AG04450 (cell line): Measurements from ENCODE around the gene RAB11FIP3. TPM values are rescaled to one million over a fixed set of nuclear protein-coding genes. Genes with fewer than 3 reads are reported as not detected.
"Not testable (repeated sequence)": the region's sequence is repeated elsewhere in the genome, so short reads cannot be mapped to it uniquely, and the experiment has no call there.

Experiments
- CTCF ChIA-PET: fragments of 300-600, 350-600 bp; formaldehyde crosslinking; extraction: SDS; loops from one replicate; lab custom pipeline; 2022; ENCODE audit warnings: antibody characterized with exemption, inconsistent platforms; lab: Charles Lee
- POLR2A ChIA-PET: fragments of 350-600 bp; formaldehyde crosslinking; extraction: SDS; loops from one replicate; lab custom pipeline; 2021; ENCODE audit warnings: antibody characterized with exemption, inconsistent platforms; lab: Yijun Ruan, JAX
- DNase-seq: peaks from one replicate; pipeline ENCODE4 v3.0.0-alpha.2; 2011; ENCODE audit warnings: low read depth, low spot score
- H3K27ac ChIP-seq: one replicate; pipeline ENCODE4 v1.5.1; 2012; ENCODE audit warnings: low read depth, low read length, control low read depth
- H3K27me3 ChIP-seq: one replicate; pipeline ENCODE4 v1.6.0; 2012; ENCODE audit warnings: low read length; ENCODE audit not compliant: control insufficient read depth, insufficient read depth
- H3K4me3 ChIP-seq: 2 replicates; pipeline ENCODE4 v1.5.1; 2011; ENCODE audit warnings: mild to moderate bottlenecking, low read depth, low read length, control low read depth
- H3K9me3 ChIP-seq: 2 replicates; pipeline ENCODE4 v1.5.1; 2012; ENCODE audit warnings: low read length; ENCODE audit not compliant: control insufficient read depth, insufficient read depth
- polyA plus RNA-seq: library from polyadenylated mRNA; depleted of rRNA; stranded (reverse); fragments of >200 nt; gene quantifications from 2 replicates; pipeline ENCODE4 v1.2.3, GENCODE V29; 2011
- TF ChIP-seq, protein P1 (sequence below): IDR thresholded peaks from 2 replicates; pipeline ENCODE4 v1.5.1; 2011; ENCODE audit warnings: low read depth, low read length, control low read depth, inconsistent platforms

Gene RAB11FIP3
- polyA plus RNA-seq, 1 experiment, result 6.9 TPM

GRCh38 chr16:473046-474043 lies 47.9 kb downstream of the RAB11FIP3 start:
- no peaks in the 10 kb centered on the region for H3K9me3 ChIP-seq
- H3K27ac ChIP-seq, result no peak overlapping the region
- no peak overlapping the region for H3K4me3 ChIP-seq
- ChIA-PET CTCF (no interaction called here), POLR2A (interaction anchor here (0.7 kb wide), 1 partner anchor 76 kb away, joined by 3 read pairs; no protein-coding TSS in a partner anchor)
- DNase-seq, result no peak
- TF ChIP-seq, protein P1, sequence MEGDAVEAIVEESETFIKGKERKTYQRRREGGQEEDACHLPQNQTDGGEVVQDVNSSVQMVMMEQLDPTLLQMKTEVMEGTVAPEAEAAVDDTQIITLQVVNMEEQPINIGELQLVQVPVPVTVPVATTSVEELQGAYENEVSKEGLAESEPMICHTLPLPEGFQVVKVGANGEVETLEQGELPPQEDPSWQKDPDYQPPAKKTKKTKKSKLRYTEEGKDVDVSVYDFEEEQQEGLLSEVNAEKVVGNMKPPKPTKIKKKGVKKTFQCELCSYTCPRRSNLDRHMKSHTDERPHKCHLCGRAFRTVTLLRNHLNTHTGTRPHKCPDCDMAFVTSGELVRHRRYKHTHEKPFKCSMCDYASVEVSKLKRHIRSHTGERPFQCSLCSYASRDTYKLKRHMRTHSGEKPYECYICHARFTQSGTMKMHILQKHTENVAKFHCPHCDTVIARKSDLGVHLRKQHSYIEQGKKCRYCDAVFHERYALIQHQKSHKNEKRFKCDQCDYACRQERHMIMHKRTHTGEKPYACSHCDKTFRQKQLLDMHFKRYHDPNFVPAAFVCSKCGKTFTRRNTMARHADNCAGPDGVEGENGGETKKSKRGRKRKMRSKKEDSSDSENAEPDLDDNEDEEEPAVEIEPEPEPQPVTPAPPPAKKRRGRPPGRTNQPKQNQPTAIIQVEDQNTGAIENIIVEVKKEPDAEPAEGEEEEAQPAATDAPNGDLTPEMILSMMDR, result no peak
- H3K27me3 ChIP-seq, result no peaks in the 10 kb centered on the region

DNA sequence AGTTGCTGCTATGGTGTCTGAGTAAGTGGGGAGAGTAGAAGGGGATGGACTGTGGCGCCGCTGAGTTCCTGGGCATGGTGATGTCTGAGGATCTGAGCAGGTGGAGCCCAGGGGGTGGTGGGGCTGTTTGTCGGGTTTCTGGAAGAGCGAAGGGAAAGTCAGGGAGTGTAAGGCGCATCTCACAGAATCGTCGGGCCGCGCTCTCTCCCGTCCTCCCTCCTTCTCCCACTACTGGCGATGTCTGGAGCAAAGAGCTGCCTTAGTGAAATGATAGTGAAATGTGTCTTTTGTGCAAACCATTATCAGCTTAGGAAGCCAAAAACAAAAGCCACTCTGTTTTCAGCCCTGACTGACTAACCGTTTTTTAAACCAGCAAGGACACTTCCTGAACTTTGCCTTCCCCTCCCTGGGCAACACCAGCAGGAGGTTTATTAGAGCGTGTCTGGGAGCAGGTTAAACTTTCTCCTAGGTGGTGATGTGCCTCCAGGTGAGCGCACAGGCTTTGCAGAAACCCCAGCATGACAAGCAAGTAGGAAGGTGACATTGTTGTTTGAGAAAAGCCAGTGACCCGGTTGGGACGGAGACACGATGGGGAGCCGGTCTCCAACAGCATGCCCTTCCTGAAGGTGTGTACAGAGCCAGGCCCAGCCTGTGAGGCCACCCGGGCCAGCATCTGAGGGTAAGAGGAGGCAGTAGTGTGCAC lies 49.1 kb downstream of the RAB11FIP3 start:
- ChIA-PET POLR2A (no interaction called here), CTCF (no interaction called here)
- Histone ChIP-seq H3K27ac (no peak overlapping the region), H3K4me3 (no peak overlapping the region), H3K27me3 (no peaks in the 10 kb centered on the region), H3K9me3 (no peaks in the 10 kb centered on the region)
- TF ChIP-seq, protein P1, result no peak
- DNase-seq, result no peak

DNA sequence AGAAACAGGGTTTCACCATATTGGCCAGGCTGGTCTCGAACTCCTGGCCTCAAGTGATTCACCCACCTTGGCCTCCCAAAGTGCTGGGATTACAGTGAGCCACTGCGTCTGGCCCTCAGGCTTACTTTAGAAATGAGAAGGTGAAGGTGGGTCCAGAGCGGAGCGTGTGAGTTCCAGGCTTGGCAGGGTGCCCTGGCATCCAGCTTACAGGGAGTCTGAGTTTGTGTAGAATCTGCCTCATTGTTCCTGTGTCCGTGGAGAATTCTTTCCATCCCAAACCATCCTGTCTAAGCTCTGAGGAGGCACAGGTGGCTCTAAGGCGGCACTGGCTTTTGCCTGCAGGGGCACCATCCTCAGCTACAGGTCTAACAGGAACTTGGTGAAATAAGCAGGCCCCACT lies 50.6 kb downstream of the RAB11FIP3 start:
- Histone ChIP-seq H3K4me3 (no peak overlapping the region), H3K9me3 (no peaks in the 10 kb centered on the region), H3K27me3 (no peaks in the 10 kb centered on the region), H3K27ac (no peak overlapping the region)
- TF ChIP-seq, protein P1, result no peak
- POLR2A ChIA-PET, result interaction anchor here (0.6 kb wide), 1 partner anchor 26 kb away, joined by 3 read pairs; no protein-coding TSS in a partner anchor
- CTCF ChIA-PET, result no interaction called here
- no peak for DNase-seq

GRCh38 chr16:477301-478157 lies 52.1 kb downstream of the RAB11FIP3 start:
- no peaks in the 10 kb centered on the region for H3K9me3 ChIP-seq
- no peaks in the 10 kb centered on the region for H3K27me3 ChIP-seq
- no peak overlapping the region for H3K27ac ChIP-seq
- DNase-seq, result no peak
- CTCF ChIA-PET, result interaction anchor here (1.2 kb wide), 1 partner anchor 10 kb away, joined by 3 read pairs; no protein-coding TSS in a partner anchor
- POLR2A ChIA-PET, result no interaction called here
- TF ChIP-seq, protein P1, result no peak
- no peak overlapping the region for H3K4me3 ChIP-seq

GRCh38 chr16:478287-478686 lies 52.8 kb downstream of the RAB11FIP3 start:
- H3K27me3 ChIP-seq, H3K27ac ChIP-seq, H3K4me3 ChIP-seq, POLR2A ChIA-PET, DNase-seq, H3K9me3 ChIP-seq: not testable (repeated sequence)
- CTCF ChIA-PET, result interaction anchor here (0.6 to 1.2 kb wide), 2 partner anchors 10 to 239 kb away, joined by 3 read pairs; no protein-coding TSS in a partner anchor
